CD4-positive, alpha-beta T cell treated with Interleukin-6 at 100 ng/mL for 8 hours (primary cell): ENCODE measurements around the gene DCXR.

ENCODE experiments used
- DNase-seq: peaks from one replicate; pipeline ENCODE4 v3.0.0-alpha.2; 2020; ENCODE audit warnings: mixed read lengths, low spot score

Gene DCXR

GRCh38 chr17:82010575-82011525, 26.6 kb downstream of the DCXR start:
- DNase-seq = no peak

GRCh38 chr17:82009413-82009812, 28.1 kb downstream of the DCXR start:
- DNase-seq = no peak

DNA sequence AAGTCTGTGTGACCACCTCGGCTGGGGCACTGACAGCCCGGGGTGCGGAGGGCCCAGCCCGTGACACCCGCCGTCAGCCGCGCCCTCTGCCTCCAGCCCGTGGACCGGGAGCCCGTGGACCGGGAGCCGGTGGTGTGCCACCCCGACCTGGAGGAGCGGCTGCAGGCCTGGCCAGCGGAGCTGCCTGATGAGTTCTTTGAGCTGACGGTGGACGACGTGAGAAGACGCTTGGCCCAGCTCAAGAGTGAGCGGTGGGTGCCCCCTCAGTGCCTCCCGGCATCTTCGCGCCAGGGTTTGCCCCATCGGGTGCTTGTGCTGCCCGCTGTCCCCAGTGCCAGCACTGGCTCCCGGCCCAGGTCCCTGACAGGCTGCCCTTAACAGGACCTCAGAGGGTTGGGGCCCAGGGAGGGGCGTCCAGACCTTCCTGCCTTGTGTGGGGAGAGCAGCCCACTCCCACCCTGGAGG, 28.5 kb downstream of the DCXR start:
- no peak for DNase-seq

GRCh38 chr17:82008258-82008940, 29.1 kb downstream of the DCXR start:
- DNase-seq = no peak

- no peak for DNase-seq
Observed at GRCh38 chr17:82007495-82008257, 29.8 kb downstream of the DCXR start.

- no peak for DNase-seq
Observed at GRCh38 chr17:82007228-82007494, 30.3 kb downstream of the DCXR start.

- no peak for DNase-seq
Observed at GRCh38 chr17:82006468-82007227, 30.8 kb downstream of the DCXR start.

DNA sequence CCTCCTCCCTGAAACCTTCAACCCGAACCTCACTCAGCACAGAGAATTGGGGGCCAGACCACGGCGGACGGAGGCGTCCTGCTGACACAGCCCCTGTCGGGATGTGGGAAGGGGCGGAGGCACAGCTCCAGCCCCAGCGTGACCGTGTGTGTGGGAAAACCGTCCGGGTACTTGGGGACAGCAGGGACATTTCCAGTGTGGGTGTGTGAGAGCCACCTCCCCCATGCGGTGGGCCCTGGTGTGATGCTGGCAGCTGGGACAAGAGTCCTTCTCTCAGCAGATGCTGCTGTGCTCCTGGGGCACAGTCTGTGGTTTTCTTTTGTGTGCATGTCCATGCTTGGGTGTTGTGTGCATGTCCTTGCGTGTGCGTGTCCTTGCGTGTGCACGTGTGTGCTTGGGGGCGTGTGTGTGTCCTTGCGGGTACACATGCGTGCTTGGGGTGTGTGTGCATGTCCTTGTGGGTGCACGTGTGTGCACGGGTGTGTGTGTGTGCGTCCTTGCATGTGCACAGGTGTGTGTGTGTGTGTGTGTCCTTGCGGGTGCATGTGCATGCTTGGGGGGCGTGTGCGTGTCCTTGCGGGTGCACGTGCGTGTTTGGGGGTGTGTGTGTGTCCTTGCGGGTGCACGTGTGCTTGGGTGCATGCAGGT, 31.7 kb downstream of the DCXR start:
- DNase-seq = no peak

DNA sequence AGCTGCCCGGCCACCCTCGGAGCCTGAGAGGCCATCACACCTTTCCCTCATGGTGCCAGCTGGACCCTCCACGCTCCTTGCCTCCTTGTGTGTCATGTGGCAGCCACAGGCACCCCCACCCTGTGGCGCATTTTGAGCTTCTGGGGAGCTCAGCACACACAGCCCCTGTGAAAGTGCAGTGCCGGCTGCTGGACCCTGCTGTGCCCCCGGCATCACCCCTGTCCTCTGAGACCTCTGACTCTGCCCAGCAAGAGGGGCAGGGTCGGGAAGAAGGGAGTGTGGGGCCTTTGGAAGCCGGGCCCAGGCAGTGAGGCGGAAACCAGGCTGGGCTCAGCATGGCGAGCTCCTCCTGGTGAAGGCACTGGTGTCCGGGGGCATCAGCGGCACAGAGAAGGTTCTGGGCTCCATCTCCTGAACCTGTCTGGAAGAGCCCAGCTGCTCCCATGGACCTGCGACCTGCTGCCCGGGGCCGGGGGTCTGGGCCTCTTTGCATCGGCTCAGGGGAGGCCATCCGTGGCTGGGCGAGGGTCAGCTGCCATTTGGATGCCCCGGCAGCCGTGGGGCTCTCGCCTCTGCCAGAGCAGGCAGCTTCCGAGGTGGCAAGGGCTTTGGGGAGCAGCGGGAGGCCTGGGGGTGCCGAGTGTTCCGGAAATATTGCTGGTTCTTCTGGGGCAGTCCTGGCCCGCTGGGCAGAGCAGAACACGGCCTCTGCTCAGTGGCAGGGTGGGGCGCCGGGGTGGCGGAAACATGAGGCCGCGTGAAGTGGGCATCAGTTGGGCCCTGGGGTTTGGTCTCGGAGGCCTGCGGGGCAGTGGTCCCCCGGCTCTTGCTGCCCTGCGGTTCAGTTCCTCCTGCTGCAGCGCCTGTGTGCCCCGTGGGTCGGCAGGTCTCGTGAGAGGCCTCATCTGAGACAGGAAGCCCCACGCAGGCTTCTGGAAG, 32.7 kb downstream of the DCXR start:
- DNase-seq = no peak

DNA sequence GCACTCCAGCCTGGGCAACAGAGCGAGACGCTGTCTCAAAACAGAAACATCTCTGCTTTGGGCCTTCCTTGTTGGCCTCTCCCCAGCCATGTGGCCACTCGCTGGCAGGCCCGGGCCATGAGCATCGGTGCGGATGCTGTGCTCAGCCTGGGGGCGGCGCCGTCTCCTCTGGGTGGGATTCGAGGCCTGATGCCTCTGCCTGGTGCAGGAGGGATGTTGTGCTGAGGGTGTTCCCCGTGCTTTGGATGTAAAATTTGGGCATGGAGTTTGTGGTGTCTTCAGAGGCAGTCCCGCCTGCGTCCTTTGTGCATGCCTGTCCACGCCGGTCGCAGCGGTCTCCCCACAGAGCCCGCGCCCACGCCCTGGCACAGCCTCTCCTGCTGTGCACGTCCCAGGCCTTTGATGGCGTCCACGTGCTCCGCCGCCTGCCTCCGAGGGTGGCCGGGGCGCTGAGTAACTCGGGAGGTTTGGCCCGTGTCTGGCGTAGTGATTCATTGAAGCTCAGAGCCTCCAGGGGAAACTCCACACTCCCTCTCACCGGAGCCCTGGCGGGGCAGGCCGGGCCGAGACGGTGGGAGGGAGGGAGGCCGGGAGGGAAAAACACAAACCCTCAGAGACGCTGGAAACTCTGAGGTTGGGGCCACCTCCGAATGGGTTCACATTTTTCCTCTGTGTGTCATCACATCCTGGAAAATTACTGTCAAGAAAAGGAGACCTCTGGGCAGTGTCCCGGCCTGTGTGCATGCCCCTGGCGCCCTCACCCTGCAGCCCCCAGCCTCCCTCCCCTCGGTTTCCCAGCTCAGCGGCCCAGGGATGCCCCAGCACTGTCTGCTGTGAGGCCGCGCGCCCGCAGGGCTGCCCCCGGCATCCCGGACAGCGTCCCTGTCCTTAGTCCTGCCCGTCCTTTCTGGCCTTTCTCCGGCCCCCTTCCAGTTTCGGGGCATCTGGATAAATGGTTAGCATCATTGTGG, 33.8 kb downstream of the DCXR start:
- no peak for DNase-seq

- no peak for DNase-seq
Observed at GRCh38 chr17:82001571-82002056, 35.9 kb downstream of the DCXR start.

- no peak for DNase-seq
Observed at GRCh38 chr17:82000803-82001570, 36.5 kb downstream of the DCXR start.

DNA sequence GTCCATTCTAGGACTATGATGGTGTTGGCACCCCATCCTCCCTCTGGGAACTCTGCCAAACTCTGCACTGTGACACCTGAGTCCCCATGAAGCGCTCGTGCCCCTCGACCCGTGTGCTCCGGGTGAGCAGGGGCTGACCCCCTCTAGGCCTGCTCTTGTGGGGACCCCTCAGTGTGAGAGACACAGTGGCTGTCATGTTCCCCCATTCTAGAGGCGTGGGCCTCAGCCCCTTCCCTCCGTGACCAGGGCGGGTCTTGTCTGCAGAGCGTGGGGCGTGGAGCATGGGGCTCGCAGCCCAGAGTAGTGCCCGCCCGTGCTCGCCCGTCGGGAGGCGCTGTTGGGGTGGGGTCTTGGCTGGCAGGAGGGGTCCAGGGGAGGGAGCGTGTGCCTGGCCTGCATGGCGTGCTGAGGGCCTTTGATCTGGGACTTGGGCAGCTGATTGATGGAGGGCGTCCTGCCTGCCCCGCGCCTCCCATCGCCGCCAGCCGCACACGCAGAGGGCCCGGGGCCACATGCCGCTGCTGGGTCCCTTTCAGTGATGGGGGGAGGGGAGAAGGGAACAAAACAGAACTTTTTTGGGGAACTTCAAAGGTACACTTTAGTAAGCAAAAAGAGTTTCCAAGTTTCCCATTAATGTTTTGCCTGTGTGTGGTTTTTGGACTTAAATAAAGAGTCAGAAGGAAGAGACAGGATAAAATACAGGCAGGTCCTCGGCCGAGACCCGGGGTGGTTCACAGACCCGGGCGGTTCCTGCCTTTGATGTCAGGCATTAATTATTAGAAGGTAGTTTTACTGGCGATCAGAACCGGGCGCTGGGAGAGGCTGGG, 37.3 kb downstream of the DCXR start:
- no peak for DNase-seq

DNA sequence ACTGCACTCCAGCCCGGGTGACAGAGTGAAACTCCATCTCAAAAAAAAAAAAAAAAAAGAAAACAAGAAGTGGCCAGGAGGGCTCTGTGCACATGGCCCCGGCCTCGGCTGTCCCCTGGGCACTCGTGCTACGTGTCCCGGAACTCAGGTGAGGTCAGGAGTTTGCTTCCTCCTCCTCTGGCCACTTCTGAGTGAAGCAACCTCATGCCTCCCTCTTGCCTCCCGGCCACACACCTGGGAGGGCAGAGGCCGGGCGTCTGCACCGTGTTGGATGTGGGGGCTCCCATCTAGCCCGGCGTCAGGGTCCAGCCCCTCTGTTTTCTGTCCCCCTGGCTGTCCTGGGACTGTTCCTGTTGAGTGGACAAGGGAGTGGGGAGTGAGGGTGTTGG, 37.9 kb downstream of the DCXR start:
- no peak for DNase-seq

- DNase-seq = no peak
Observed at GRCh38 chr17:81998691-81999438, 38.6 kb downstream of the DCXR start.

GRCh38 chr17:81998212-81998611, 39.3 kb downstream of the DCXR start:
- DNase-seq = no peak
